DOHH2 (cell line): ENCODE measurements around the gene TARBP1.
A peak's percentile ranks its signal among the peaks of the same experiment; 100 is the strongest.

Experiments used
- H3F3A ChIP-seq: fragments of 200-600 bp; sonication (generic), shearing (Covaris generic); 2 replicates; pipeline ENCODE4 v1.6.0; 2016; ENCODE audit warnings: antibody characterized with exemption, mild to moderate bottlenecking; ENCODE audit not compliant: control insufficient read depth, insufficient read depth
- H3K27ac ChIP-seq: fragments of 200-600 bp; sonication (generic); 2 replicates; pipeline ENCODE4 v1.5.1; 2014; ENCODE audit warnings: low read depth, mild to moderate bottlenecking, low read length, moderate library complexity
- H3K27me3 ChIP-seq: fragments of 200-600 bp; sonication (generic); 2 replicates; pipeline ENCODE4 v1.6.1; 2014; ENCODE audit warnings: mild to moderate bottlenecking, low read length, mixed read lengths; ENCODE audit not compliant: control insufficient read depth
- H3K36me3 ChIP-seq: fragments of 200-600 bp; sonication (generic); 2 replicates; pipeline ENCODE4 v1.6.1; 2014; ENCODE audit warnings: mild to moderate bottlenecking, low read length, moderate library complexity, mixed read lengths; ENCODE audit not compliant: control insufficient read depth
- H3K4me1 ChIP-seq: fragments of 200-600 bp; sonication (generic); 2 replicates; pipeline ENCODE4 v1.6.1; 2014; ENCODE audit warnings: mild to moderate bottlenecking, low read length, mixed read lengths; ENCODE audit not compliant: control insufficient read depth
- H3K4me2 ChIP-seq: fragments of 200-600 bp; sonication (generic); 2 replicates; pipeline ENCODE4 v1.6.0; 2014; ENCODE audit warnings: mild to moderate bottlenecking, low read length, moderate library complexity
- H3K4me3 ChIP-seq: fragments of 200-600 bp; sonication (generic); 2 replicates; pipeline ENCODE4 v1.5.1; 2014; ENCODE audit warnings: mild to moderate bottlenecking, low read length, mixed read lengths
- H3K79me2 ChIP-seq: fragments of 200-600 bp; sonication (generic); 2 replicates; pipeline ENCODE4 v1.6.1; 2014; ENCODE audit warnings: mild to moderate bottlenecking, low read length, mixed read lengths; ENCODE audit not compliant: control insufficient read depth
- H3K9me2 ChIP-seq: fragments of 200-600 bp; sonication (generic); replicated peaks from 2 replicates; pipeline ENCODE4 v1.6.1; 2014; ENCODE audit warnings: mild to moderate bottlenecking, low read length, mixed read lengths; ENCODE audit not compliant: control insufficient read depth
- H3K9me3 ChIP-seq: fragments of 200-600 bp; sonication (generic); 2 replicates; pipeline ENCODE4 v1.6.1; 2014; ENCODE audit warnings: antibody characterized with exemption, low read length, mixed read lengths; ENCODE audit not compliant: control insufficient read depth, insufficient read depth
- H4K20me1 ChIP-seq: fragments of 200-600 bp; sonication (generic); 2 replicates; pipeline ENCODE4 v1.6.0; 2014; ENCODE audit warnings: low read depth, mild to moderate bottlenecking, antibody characterized with exemption, low read length, moderate library complexity; ENCODE audit not compliant: control insufficient read depth, insufficient read depth
- CTCF ChIP-seq: fragments of 200-600 bp; sonication (generic); IDR thresholded peaks from one replicate; pipeline ENCODE4 v1.5.1; 2014; ENCODE audit warnings: antibody characterized with exemption, mild to moderate bottlenecking, low read depth, low read length; ENCODE audit not compliant: poor library complexity, severe bottlenecking
- EZH2phosphoT487 ChIP-seq: fragments of 200-600 bp; sonication (generic); IDR thresholded peaks from 2 replicates; pipeline ENCODE4 v1.6.1; 2017; ENCODE audit warnings: borderline replicate concordance, mild to moderate bottlenecking, antibody characterized with exemption, low read length, moderate library complexity, mixed read lengths

TARBP1 gene

GRCh38 chr1:234484991-234485739 is 6.2 kb upstream of the TARBP1 start:
- Histone ChIP-seq H3K4me1 (peaks cover 33% of the 10 kb centered on the region), H3K4me2 (no peak overlapping the region), H3K79me2 (no peaks in the 10 kb centered on the region), H3K9me2 (no peaks in the 10 kb centered on the region), H3K9me3 (no peaks in the 10 kb centered on the region), H4K20me1 (no peaks in the 10 kb centered on the region; the same call in 1 of the 2 replicates), H3K27me3 (peaks cover 10% of the 10 kb centered on the region; the same call in 1 of the 2 replicates), H3K27ac (no peak overlapping the region), H3K4me3 (no peak overlapping the region), H3F3A (no peaks in the 10 kb centered on the region), H3K36me3 (no peaks in the 10 kb centered on the region)
- TF ChIP-seq EZH2phosphoT487 (no peak), CTCF (no peak)

- no peak overlapping the region for H3K4me2 ChIP-seq
- no peak for TF ChIP-seq EZH2phosphoT487
- H3K9me2 ChIP-seq = no peaks in the 10 kb centered on the region
- no peaks in the 10 kb centered on the region; the same call in 1 of the 2 replicates for H4K20me1 ChIP-seq
- H3K79me2 ChIP-seq = no peaks in the 10 kb centered on the region
- no peaks in the 10 kb centered on the region for H3K9me3 ChIP-seq
- peaks cover 10% of the 10 kb centered on the region; the same call in 1 of the 2 replicates for H3K27me3 ChIP-seq
- no peaks in the 10 kb centered on the region for H3K36me3 ChIP-seq
- no peak overlapping the region for H3K27ac ChIP-seq
- H3K4me1 ChIP-seq = peaks cover 36% of the 10 kb centered on the region
- no peaks in the 10 kb centered on the region for H3F3A ChIP-seq
- H3K4me3 ChIP-seq = no peak overlapping the region
Observed at GRCh38 chr1:234484218-234484617, 5.2 kb upstream of the TARBP1 start.

GRCh38 chr1:234481771-234482170 is 2.8 kb upstream of the TARBP1 start:
- TF ChIP-seq EZH2phosphoT487 (no peak), CTCF (no peak)
- no peaks in the 10 kb centered on the region for H4K20me1 ChIP-seq
- no peaks in the 10 kb centered on the region for H3K9me3 ChIP-seq
- no peak overlapping the region for H3K4me2 ChIP-seq
- peaks cover 13% of the 10 kb centered on the region for H3K79me2 ChIP-seq
- no peaks in the 10 kb centered on the region for H3F3A ChIP-seq
- no peaks in the 10 kb centered on the region for H3K36me3 ChIP-seq
- no peaks in the 10 kb centered on the region for H3K9me2 ChIP-seq
- H3K27me3 ChIP-seq = peaks cover 6% of the 10 kb centered on the region; the same call in 1 of the 2 replicates
- peaks cover 28% of the 10 kb centered on the region for H3K4me1 ChIP-seq
- H3K4me3 ChIP-seq = no peak overlapping the region
- no peak overlapping the region for H3K27ac ChIP-seq

- Histone ChIP-seq H3K79me2 (peaks cover 32% of the 10 kb centered on the region), H3F3A (0 out of 2 replicates have a peak, but pooled peaks cover 3% of the 10 kb centered on the region)
Observed at GRCh38 chr1:234479866-234480265, 887 bp upstream of the TARBP1 start.

More at GRCh38 chr1:234479866-234480265, 887 bp upstream of the TARBP1 start:
- Histone ChIP-seq H3K36me3 (peaks cover 7% of the 10 kb centered on the region), H3K4me2 (peak overlapping the region; percentile 82), H3K27ac (no peak overlapping the region), H3K4me1 (peaks cover 47% of the 10 kb centered on the region), H3K27me3 (peaks cover 6% of the 10 kb centered on the region; the same call in 1 of the 2 replicates), H3K9me3 (no peaks in the 10 kb centered on the region), H4K20me1 (peaks cover 9% of the 10 kb centered on the region; the same call in 1 of the 2 replicates), H3K9me2 (no peaks in the 10 kb centered on the region), H3K4me3 (0 out of 2 replicates have a peak overlapping the region, but pooled peaks have one; percentile 5)
- TF ChIP-seq CTCF (no peak), EZH2phosphoT487 (no peak)
